CD4-positive, alpha-beta T cell (primary cell): ENCODE data around the gene CPLANE2. TPM values are rescaled to one million over a fixed set of nuclear protein-coding genes. Genes with fewer than 3 reads are reported as not detected.

Experiments
- ATAC-seq: fragments of 200-7000 bp; cut with Tn5 transposase; one replicate; pipeline ENCODE4 v1.10.0; 2022; ENCODE audit warnings: mild to moderate bottlenecking; ENCODE audit not compliant: poor library complexity
- CTCF ChIA-PET: fragments of 350-600 bp; sonication (Branson Sonifier 250); formaldehyde crosslinking; loops from one replicate; lab custom pipeline; 2021; ENCODE audit warnings: antibody characterized with exemption, inconsistent platforms; lab: Charles Lee
- POLR2A ChIA-PET: fragments of 350-600 bp; sonication (Branson Sonifier 250); formaldehyde crosslinking; loops from one replicate; lab custom pipeline; 2021; ENCODE audit warnings: antibody characterized with exemption, inconsistent platforms; lab: Charles Lee
- DNase-seq, 14 experiments: peaks; one replicate each; pipeline ENCODE4 v3.0.0-alpha.2; 2013 to 2020; ENCODE audit warnings: mixed read lengths in 2 of 14
- H3K27ac ChIP-seq, 2 donors: one replicate each; pipeline versions ENCODE4 v1.5.1 to v1.7.0; 2013; ENCODE audit warnings: low read length in 2 of 2, low read depth in 1 of 2, mild to moderate bottlenecking in 1 of 2
- H3K27me3 ChIP-seq, 2 experiments: 1 replicate in 1 of 2; 2 replicates in 1 of 2; pipeline versions ENCODE4 v1.6.1 to v1.7.0; 2013; ENCODE audit warnings: low read length in 2 of 2, control low read depth in 1 of 2, mild to moderate bottlenecking in 1 of 2, moderate library complexity in 1 of 2; ENCODE audit not compliant: insufficient read depth in 2 of 2, control insufficient read depth in 1 of 2
- H3K36me3 ChIP-seq: one replicate; pipeline ENCODE4 v1.6.1; 2013; ENCODE audit warnings: low read length, control low read depth; ENCODE audit not compliant: insufficient read depth
- H3K4me1 ChIP-seq: one replicate; pipeline ENCODE4 v1.6.1; 2013; ENCODE audit warnings: low read length, control low read depth; ENCODE audit not compliant: insufficient read depth
- H3K4me3 ChIP-seq: one replicate; pipeline ENCODE4 v1.5.1; 2013; ENCODE audit warnings: mild to moderate bottlenecking, low read length, moderate library complexity
- H3K9me3 ChIP-seq, 2 experiments: 1 replicate in 1 of 2; 2 replicates in 1 of 2; pipeline versions ENCODE4 v1.6.1 to v1.7.0; 2013; ENCODE audit warnings: low read length in 2 of 2, mild to moderate bottlenecking in 2 of 2, control low read depth in 1 of 2, moderate library complexity in 1 of 2; ENCODE audit not compliant: control insufficient read depth in 1 of 2, insufficient read depth in 1 of 2
- H3K27ac Mint-ChIP-seq: one replicate; pipeline ENCODE4 v1.8.0; 2020; ENCODE audit warnings: mixed read lengths
- H3K27me3 Mint-ChIP-seq: one replicate; pipeline ENCODE4 v1.8.0; 2021; ENCODE audit warnings: mixed read lengths
- H3K36me3 Mint-ChIP-seq: one replicate; pipeline ENCODE4 v1.8.0; 2021; ENCODE audit warnings: low read depth, mixed read lengths
- H3K4me1 Mint-ChIP-seq: one replicate; pipeline ENCODE4 v1.8.0; 2021; ENCODE audit warnings: low read depth, mixed read lengths
- H3K4me3 Mint-ChIP-seq: one replicate; pipeline ENCODE4 v1.8.0; 2020; ENCODE audit warnings: mild to moderate bottlenecking, mixed read lengths
- H3K9me3 Mint-ChIP-seq: one replicate; pipeline ENCODE4 v1.8.0; 2020; ENCODE audit warnings: mixed read lengths
- intact Hi-C, 2 experiments: fragments of 100-400 bp; cut with DNase I in 1 of 2; cut with micrococcal nuclease in 1 of 2; formaldehyde crosslinking; loops; one replicate each; pipeline versions ENCODE4 v1.15.1 to v1.9.0; 2023 to 2025; cut with DNase I, micrococcal nuclease
- total RNA-seq, 174 experiments: library from RNA in 2 of 174; stranded (reverse) in 2 of 174; gene quantifications; one replicate each; pipeline ENCODE4 v1.2.3 and lab custom pipeline; 2021 to 2026
- TF ChIP-seq, protein P1 (sequence below): fragments of 200-600 bp; IDR thresholded peaks from one replicate; pipeline ENCODE4 v1.8.0; 2022; ENCODE audit warnings: antibody characterized with exemption, mild to moderate bottlenecking

CPLANE2 gene
- total RNA-seq, 2 experiments from 2014 or later, result 5.3 to 8.4 TPM

DNA sequence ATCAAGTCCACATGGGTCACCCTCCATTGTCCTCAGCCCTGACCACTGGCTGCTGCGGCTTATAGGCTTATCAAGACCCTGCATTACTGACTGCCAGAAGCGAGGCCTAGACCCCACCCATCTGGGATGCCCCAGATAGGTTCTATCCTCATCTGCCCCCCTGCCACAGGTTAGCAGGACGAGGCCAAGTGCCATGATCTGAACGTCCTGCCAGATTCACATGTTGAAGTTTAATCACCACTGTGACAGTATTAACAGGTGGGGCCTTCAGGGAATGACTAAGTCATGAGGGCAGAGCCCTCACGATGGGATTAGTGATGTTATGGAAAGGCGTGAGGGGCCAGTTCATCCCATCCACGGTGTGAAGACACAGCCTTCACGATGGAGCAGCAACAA is 6.2 kb upstream of the CPLANE2 start:
- POLR2A ChIA-PET, result interaction anchor here (1.6 kb wide), 1 partner anchor 164 kb away, joined by 5 read pairs; no protein-coding TSS in a partner anchor
- no peaks in the 10 kb centered on the region for H3K27me3 ChIP-seq
- TF ChIP-seq, protein P1, sequence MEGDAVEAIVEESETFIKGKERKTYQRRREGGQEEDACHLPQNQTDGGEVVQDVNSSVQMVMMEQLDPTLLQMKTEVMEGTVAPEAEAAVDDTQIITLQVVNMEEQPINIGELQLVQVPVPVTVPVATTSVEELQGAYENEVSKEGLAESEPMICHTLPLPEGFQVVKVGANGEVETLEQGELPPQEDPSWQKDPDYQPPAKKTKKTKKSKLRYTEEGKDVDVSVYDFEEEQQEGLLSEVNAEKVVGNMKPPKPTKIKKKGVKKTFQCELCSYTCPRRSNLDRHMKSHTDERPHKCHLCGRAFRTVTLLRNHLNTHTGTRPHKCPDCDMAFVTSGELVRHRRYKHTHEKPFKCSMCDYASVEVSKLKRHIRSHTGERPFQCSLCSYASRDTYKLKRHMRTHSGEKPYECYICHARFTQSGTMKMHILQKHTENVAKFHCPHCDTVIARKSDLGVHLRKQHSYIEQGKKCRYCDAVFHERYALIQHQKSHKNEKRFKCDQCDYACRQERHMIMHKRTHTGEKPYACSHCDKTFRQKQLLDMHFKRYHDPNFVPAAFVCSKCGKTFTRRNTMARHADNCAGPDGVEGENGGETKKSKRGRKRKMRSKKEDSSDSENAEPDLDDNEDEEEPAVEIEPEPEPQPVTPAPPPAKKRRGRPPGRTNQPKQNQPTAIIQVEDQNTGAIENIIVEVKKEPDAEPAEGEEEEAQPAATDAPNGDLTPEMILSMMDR, result no peak
- H3K4me3 ChIP-seq, result no peak overlapping the region
- Mint-ChIP-seq H3K4me3 (no peak overlapping the region), H3K27me3 (no peaks in the 10 kb centered on the region), H3K4me1 (peaks cover 6% of the 10 kb centered on the region), H3K9me3 (no peaks in the 10 kb centered on the region), H3K36me3 (peaks cover 7% of the 10 kb centered on the region), H3K27ac (no peak overlapping the region)
- peaks cover 12% of the 10 kb centered on the region for H3K36me3 ChIP-seq
- ATAC-seq (no peak), DNase-seq (no peak)
- CTCF ChIA-PET, result interaction anchor here (0.5 to 3.3 kb wide), 6 partner anchors 8 to 256 kb away, joined by 3 to 17 read pairs (median 6); no protein-coding TSS in a partner anchor
- no peak overlapping the region for H3K27ac ChIP-seq
- H3K4me1 ChIP-seq, result peaks cover 8% of the 10 kb centered on the region
- no peaks in the 10 kb centered on the region for H3K9me3 ChIP-seq
- intact Hi-C loops, result no loop called here

DNA sequence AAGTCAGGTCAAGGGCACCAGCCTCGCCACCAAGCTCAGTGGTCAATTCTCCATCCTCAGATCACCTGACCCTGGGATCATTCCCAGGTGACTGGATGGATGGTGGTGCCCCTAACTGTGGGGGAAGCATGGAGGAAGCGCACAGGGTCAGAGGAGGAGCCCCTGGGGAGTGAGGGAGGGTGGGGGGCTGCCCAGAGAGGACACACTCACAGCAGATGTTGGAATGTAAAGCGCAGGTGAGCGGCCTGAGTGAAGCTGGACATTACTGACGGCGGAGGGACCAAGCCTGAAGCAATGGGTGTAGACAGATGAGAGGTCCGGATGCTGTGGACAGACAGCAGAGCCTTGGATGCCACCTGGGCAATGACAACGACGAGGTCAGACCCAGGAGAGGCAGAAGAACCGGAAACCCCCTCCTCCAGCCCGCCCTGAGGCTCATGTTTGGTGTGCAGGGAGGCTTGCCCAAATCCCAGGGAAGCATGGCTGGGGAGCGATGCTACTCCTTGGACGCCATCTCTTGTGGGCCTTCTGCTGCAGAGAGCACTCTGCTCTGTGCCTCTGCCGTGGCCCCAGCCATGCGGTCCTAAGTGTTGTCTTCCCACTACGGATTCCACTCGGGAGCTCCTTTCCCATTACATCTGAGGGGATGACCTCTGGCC is 5.7 kb upstream of the CPLANE2 start:
- H3K4me3 Mint-ChIP-seq, result no peak overlapping the region
- POLR2A ChIA-PET, result no interaction called here

DNA sequence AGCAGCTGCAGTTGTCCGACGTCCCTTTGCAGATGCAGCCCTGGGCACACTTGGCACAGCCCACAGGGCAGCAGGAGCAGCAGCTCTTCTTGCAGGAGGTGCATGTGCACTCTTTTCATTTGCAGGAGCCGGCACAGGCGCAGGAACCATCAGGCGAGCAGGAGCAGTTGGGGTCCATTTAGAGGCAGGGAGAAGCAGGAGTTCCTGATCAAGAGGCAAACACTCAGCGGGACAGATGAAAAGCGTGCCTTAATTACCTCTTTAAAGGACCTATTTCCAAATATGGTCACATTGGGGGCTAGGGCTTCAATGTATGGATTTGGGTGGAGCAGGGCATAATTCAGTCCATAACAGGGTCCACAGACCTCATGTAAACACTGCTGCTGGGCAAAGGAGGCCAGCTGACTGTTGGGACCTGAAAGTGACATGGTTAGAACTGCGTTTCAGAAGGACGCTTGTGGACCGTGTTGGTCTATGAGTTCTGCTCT is 4.3 kb upstream of the CPLANE2 start:
- intact Hi-C loops, result no loop called here
- CTCF ChIA-PET, result no interaction called here
- Mint-ChIP-seq H3K27ac (no peak overlapping the region), H3K4me3 (no peak overlapping the region), H3K4me1 (peaks cover 19% of the 10 kb centered on the region), H3K9me3 (no peaks in the 10 kb centered on the region), H3K36me3 (peaks cover 2% of the 10 kb centered on the region), H3K27me3 (no peaks in the 10 kb centered on the region)
- ATAC-seq (no peak), DNase-seq (no peak)
- no peak overlapping the region for H3K27ac ChIP-seq
- H3K27me3 ChIP-seq, result no peaks in the 10 kb centered on the region
- H3K4me1 ChIP-seq, result peaks cover 25% of the 10 kb centered on the region
- POLR2A ChIA-PET, result no interaction called here
- TF ChIP-seq, protein P1, result no peak
- no peaks in the 10 kb centered on the region for H3K36me3 ChIP-seq
- H3K9me3 ChIP-seq, result no peaks in the 10 kb centered on the region
- H3K4me3 ChIP-seq, result no peak overlapping the region

More for the DNA sequence above, 5.7 kb upstream of the CPLANE2 start:
- Histone ChIP-seq H3K9me3 (no peaks in the 10 kb centered on the region), H3K4me3 (no peak overlapping the region), H3K27me3 (no peaks in the 10 kb centered on the region), H3K27ac (no peak overlapping the region), H3K4me1 (peaks cover 13% of the 10 kb centered on the region), H3K36me3 (peaks cover 7% of the 10 kb centered on the region)
- ATAC-seq (no peak), DNase-seq (no peak)
- Mint-ChIP-seq H3K36me3 (peaks cover 7% of the 10 kb centered on the region), H3K4me1 (peaks cover 9% of the 10 kb centered on the region), H3K27me3 (no peaks in the 10 kb centered on the region), H3K27ac (no peak overlapping the region), H3K9me3 (no peaks in the 10 kb centered on the region)
- TF ChIP-seq, protein P1, result no peak
- intact Hi-C loops, result no loop called here
- CTCF ChIA-PET, result interaction anchor here (3.3 kb wide), 1 partner anchor 164 kb away, joined by 16 read pairs; no protein-coding TSS in a partner anchor
